ENCODE data around the gene NME7. TPM values are rescaled to one million over a fixed set of nuclear protein-coding genes. Genes with fewer than 3 reads are reported as not detected.
A peak's percentile ranks its signal among the peaks of the same experiment; 100 is the strongest.

Gene NME7
- total and polyA plus RNA-seq, 7 donors = 4.4 to 39.9 (median 20.1) TPM

GRCh38 chr1:169122976-169123375, 244.6 kb downstream of the NME7 start:
- intact Hi-C loops (cut with DNase I) = no loop called here
- no peak overlapping the region for H3K4me3 ChIP-seq
- peak overlapping the region in 1 of 4 donors; percentile 13 for H3K27ac ChIP-seq
- H3K27me3 ChIP-seq = no peaks in the 10 kb centered on the region
- TF ChIP-seq CTCF (IDR thresholded peaks at IDR 0.05) (no peak), POLR2AphosphoS5 (IDR thresholded peaks at IDR 0.05) (no peak), EP300 (IDR thresholded peaks at IDR 0.05) (no peak), POLR2A (IDR thresholded peaks at IDR 0.05) (no peak)
- DNase-seq = no peak
- 27 to 64% methylated on average over 6 of the region's 6 CpGs for WGBS, 2 donors
- peaks cover 2 to 56% (median 20%) of the 10 kb centered on the region in 4 donors for H3K36me3 ChIP-seq
- no peaks in the 10 kb centered on the region for H3K9me3 ChIP-seq
- H3K4me1 ChIP-seq = peaks cover 0 to 38% (median 30%) of the 10 kb centered on the region in 4 donors

GRCh38 chr1:169121146-169121923, 246.3 kb downstream of the NME7 start:
- intact Hi-C loops (cut with DNase I) = no loop called here
- H3K27ac ChIP-seq = peak overlapping the region in 3 of 4 donors; percentile 3 to 97 (median 25)
- peaks cover 0 to 40% (median 14%) of the 10 kb centered on the region in 4 donors for H3K36me3 ChIP-seq
- 59 to 81% methylated on average over 6 of the region's 6 CpGs for WGBS, 2 donors
- no peak overlapping the region for H3K4me3 ChIP-seq
- no peak for DNase-seq
- no peaks in the 10 kb centered on the region for H3K9me3 ChIP-seq
- TF ChIP-seq EP300 (IDR thresholded peaks at IDR 0.05) (no peak), POLR2A (IDR thresholded peaks at IDR 0.05) (no peak), CTCF (IDR thresholded peaks at IDR 0.05) (no peak), POLR2AphosphoS5 (IDR thresholded peaks at IDR 0.05) (no peak)
- peaks cover 0 to 54% (median 46%) of the 10 kb centered on the region in 4 donors for H3K4me1 ChIP-seq
- no peaks in the 10 kb centered on the region for H3K27me3 ChIP-seq

GRCh38 chr1:169120066-169120465, 247.5 kb downstream of the NME7 start:
- TF ChIP-seq EP300 (IDR thresholded peaks at IDR 0.05) = no peak
- TF ChIP-seq POLR2AphosphoS5 (IDR thresholded peaks at IDR 0.05) = no peak
- TF ChIP-seq CTCF (IDR thresholded peaks at IDR 0.05) = no peak
- TF ChIP-seq POLR2A (IDR thresholded peaks at IDR 0.05) = no peak
- Histone ChIP-seq H3K9me3 (no peaks in the 10 kb centered on the region), H3K27ac (peak overlapping the region; percentile 36 to 97 (median 72)), H3K4me1 (peaks cover 0 to 67% (median 59%) of the 10 kb centered on the region in 4 donors), H3K36me3 (peaks cover 0 to 36% (median 5%) of the 10 kb centered on the region in 4 donors), H3K4me3 (no peak overlapping the region), H3K27me3 (no peaks in the 10 kb centered on the region)
- intact Hi-C loops (cut with DNase I) = no loop called here
- DNase-seq = no peak
- WGBS, 2 donors = 42 to 74% methylated on average over 5 of the region's 5 CpGs

- TF ChIP-seq POLR2AphosphoS5 (IDR thresholded peaks at IDR 0.05) (no peak), EP300 (IDR thresholded peaks at IDR 0.05) (no peak), CTCF (IDR thresholded peaks at IDR 0.05) (no peak), POLR2A (IDR thresholded peaks at IDR 0.05) (no peak)
- H3K27ac ChIP-seq = peak overlapping the region; percentile 36 to 97 (median 72)
- no peaks in the 10 kb centered on the region for H3K27me3 ChIP-seq
- no peak overlapping the region for H3K4me3 ChIP-seq
- H3K36me3 ChIP-seq = peaks cover 0 to 36% (median 6%) of the 10 kb centered on the region in 4 donors
- H3K4me1 ChIP-seq = peaks cover 0 to 73% (median 64%) of the 10 kb centered on the region in 4 donors
- intact Hi-C loops (cut with DNase I) = no loop called here
- DNase-seq = no peak
- no peaks in the 10 kb centered on the region for H3K9me3 ChIP-seq
- WGBS, 2 donors = 26 to 62% methylated on average over 5 of the region's 5 CpGs
These were observed 248.2 kb downstream of the NME7 start for GRCh38 chr1:169119405-169119804.

Measured in sigmoid colon (tissue), 7 donors.